GM12878 (cell line): ENCODE data around the gene INPP1. TPM values are rescaled to one million over a fixed set of nuclear protein-coding genes. Genes with fewer than 3 reads are reported as not detected.

ENCODE experiments used
- ATAC-seq: fragments of 200-7000 bp; cut with Tn5 transposase; 3 replicates; pipeline ENCODE4 v1.9.1; 2020; ENCODE audit warnings: mild to moderate bottlenecking, moderate library complexity
- BruUV-seq: library from RNA; stranded (reverse); fragments of 400-500 nt; replicated peaks from 2 replicates; lab custom pipeline; 2021; lab: Mats Ljungman, UMichigan
- CTCF ChIA-PET: fragments of 300-600 bp; sonication (Branson Sonifier 250); formaldehyde crosslinking; extraction: SDS; loops from one replicate; lab custom pipeline; 2021; ENCODE audit warnings: inconsistent platforms; lab: Yijun Ruan, JAX
- POLR2A ChIA-PET: fragments of 350-600 bp; formaldehyde crosslinking; extraction: SDS; loops from one replicate; lab custom pipeline; 2021; ENCODE audit warnings: inconsistent platforms; lab: Charles Lee
- RAD21 ChIA-PET: fragments of 300-600 bp; sonication (Branson Sonifier 250); formaldehyde crosslinking; loops from one replicate; lab custom pipeline; 2023; ENCODE audit warnings: antibody characterized with exemption; ENCODE audit not compliant: unreplicated experiment; lab: Charles Lee
- SMC1A ChIA-PET: fragments of 300-600 bp; sonication (Branson Sonifier 250); formaldehyde crosslinking; loops from one replicate; lab custom pipeline; 2023; ENCODE audit not compliant: unreplicated experiment, uncharacterized antibody; lab: Charles Lee
- DNase-seq: peaks from one replicate; pipeline ENCODE4 v3.0.0-alpha.2; 2011; ENCODE audit warnings: low read depth, low spot score
- FAIRE-seq: peaks from 3 replicates; lab custom pipeline; 2011; peaks lifted over from hg19 to GRCh38; lab: Jason Lieb, UNC
- H2AFZ ChIP-seq: 2 replicates; pipeline ENCODE4 v1.6.0; 2011; ENCODE audit warnings: low read depth, low read length, control low read depth; ENCODE audit not compliant: control insufficient read depth
- H3K27ac ChIP-seq: 2 replicates; pipeline ENCODE4 v1.5.1; 2011; ENCODE audit warnings: control low read depth; ENCODE audit not compliant: control insufficient read depth, insufficient read depth
- H3K27me3 ChIP-seq, 2 experiments: replicated peaks in 1 of 2; 2 replicates each; pipeline versions ENCODE4 v1.6.0 to v1.6.1; 2011; ENCODE audit warnings: low read length in 1 of 2; ENCODE audit not compliant: control insufficient read depth in 2 of 2, insufficient read depth in 2 of 2
- H3K36me3 ChIP-seq, 2 experiments: 2 replicates each; pipeline ENCODE4 v1.5.1; 2011; ENCODE audit warnings: low read length in 1 of 2; ENCODE audit not compliant: control insufficient read depth in 2 of 2, insufficient read depth in 2 of 2
- H3K4me1 ChIP-seq: 2 replicates; pipeline ENCODE4 v1.6.1; 2011; ENCODE audit warnings: mild to moderate bottlenecking, low read length, moderate library complexity, mixed read lengths; ENCODE audit not compliant: control insufficient read depth, insufficient read depth
- H3K4me2 ChIP-seq: 2 replicates; pipeline ENCODE4 v1.6.0; 2011; ENCODE audit warnings: control low read depth; ENCODE audit not compliant: control insufficient read depth, insufficient read depth
- H3K4me3 ChIP-seq: fragments of 200-600 bp; sonication (generic); 2 replicates; pipeline ENCODE4 v1.5.1; 2016
- H3K79me2 ChIP-seq: 2 replicates; pipeline ENCODE4 v1.6.0; 2011; ENCODE audit warnings: low read length; ENCODE audit not compliant: control insufficient read depth, insufficient read depth
- H3K9ac ChIP-seq: 2 replicates; pipeline ENCODE4 v1.8.0; 2011; ENCODE audit warnings: low read length, control low read depth, mixed read lengths; ENCODE audit not compliant: control insufficient read depth, insufficient read depth
- H3K9me3 ChIP-seq: replicated peaks from 3 replicates; pipeline ENCODE4 v1.5.1; 2011; ENCODE audit warnings: mild to moderate bottlenecking, low read length; ENCODE audit not compliant: control insufficient read depth, insufficient read depth
- H4K20me1 ChIP-seq: 2 replicates; pipeline ENCODE4 v1.6.0; 2011; ENCODE audit not compliant: control insufficient read depth, insufficient read depth
- ASH2L ChIP-seq: fragments of 300-600, 200-600 bp; sonication (generic); IDR thresholded peaks from 2 replicates; pipeline ENCODE4 v1.6.1; 2017; ENCODE audit warnings: low read depth, mild to moderate bottlenecking, borderline replicate concordance
- CREM ChIP-seq: IDR thresholded peaks from 2 replicates; pipeline ENCODE4 v1.6.1; 2014; ENCODE audit warnings: antibody characterized with exemption, low read depth
- EGR1 ChIP-seq, 2 experiments: IDR thresholded peaks; 1 replicate in 1 of 2; 2 replicates in 1 of 2; pipeline ENCODE4 v1.6.1; 2011 to 2012; ENCODE audit warnings: low read depth in 2 of 2, low read length in 2 of 2, borderline replicate concordance in 1 of 2, mild to moderate bottlenecking in 1 of 2, moderate library complexity in 1 of 2
- GABPA ChIP-seq: IDR thresholded peaks from 2 replicates; pipeline ENCODE4 v1.6.1; 2014; ENCODE audit warnings: antibody characterized with exemption, low read depth, mild to moderate bottlenecking, inconsistent platforms
- PAX5 ChIP-seq: IDR thresholded peaks from 2 replicates; pipeline ENCODE4 v1.6.1; 2011; ENCODE audit warnings: low read depth, low read length, borderline replicate concordance
- WGBS: methylation state at CpG from one replicate; pipeline ENCODE4 v1.1.6; 2016; ENCODE audit warnings: low lambda C conversion rate; ENCODE audit not compliant: insufficient replicate concordance, insufficient coverage; ENCODE audit errors: missing lambda C conversion rate; 5-methylcytosine and 5-hydroxymethylcytosine counted together
- in situ Hi-C: fragments of 300-500 bp; cut with MboI; formaldehyde crosslinking; loops from 9 replicates; pipeline ENCODE4 v1.14.3; 2018; ENCODE audit warnings: mixed read lengths
- intact Hi-C: fragments of 100-400 bp; cut with micrococcal nuclease; formaldehyde crosslinking; loops from one replicate; pipeline ENCODE4 v1.14.2; 2022; ENCODE audit not compliant: unreplicated experiment
- polyA plus RNA-seq, 11 experiments: library from polyadenylated mRNA; depleted of rRNA in 4 of 11; unstranded in 6 of 11; stranded (reverse) in 5 of 11; fragments of >200 nt; fragmentation: Nextera tagmentation in 4 of 11; fragmentation: Illumina TruSeq in 1 of 11; extraction: Ambion mirVana in 4 of 11; extraction: Trizol in 1 of 11; gene quantifications; 1 replicate in 1 of 11; 2 replicates in 10 of 11; pipeline versions ENCODE4 v1.2.1 to v1.2.3, GENCODE V29; 2011 to 2016; ENCODE audit warnings: inconsistent platforms in 2 of 11, missing spikeins in 2 of 11, low read depth in 1 of 11
- total RNA-seq, 4 experiments: library from RNA; depleted of rRNA in 3 of 4; stranded (reverse); fragments of >200 nt in 3 of 4; fragmentation: Illumina TruSeq in 1 of 4; extraction: Trizol in 1 of 4; gene quantifications; 2 replicates each; pipeline versions ENCODE4 v1.2.1 to v1.2.3, GENCODE V29; 2013 to 2021
- TF ChIP-seq, protein P1 (sequence below): IDR thresholded peaks from 2 replicates; pipeline ENCODE4 v1.6.1; 2012; ENCODE audit warnings: low read depth, low read length, improper control_type of control experiment
- TF ChIP-seq, protein P2 (sequence below): IDR thresholded peaks from 2 replicates; pipeline ENCODE4 v1.6.1; 2011; ENCODE audit warnings: low read depth, mild to moderate bottlenecking, low read length, moderate library complexity, borderline replicate concordance; ENCODE audit errors: extremely low read depth

INPP1 gene
- total and polyA plus RNA-seq, 10 of the 15 experiments (the other 5 are each of a cell fraction or from before 2014, with no cell fraction given): 3.3 to 17.9 (median 11.1) TPM

DNA sequence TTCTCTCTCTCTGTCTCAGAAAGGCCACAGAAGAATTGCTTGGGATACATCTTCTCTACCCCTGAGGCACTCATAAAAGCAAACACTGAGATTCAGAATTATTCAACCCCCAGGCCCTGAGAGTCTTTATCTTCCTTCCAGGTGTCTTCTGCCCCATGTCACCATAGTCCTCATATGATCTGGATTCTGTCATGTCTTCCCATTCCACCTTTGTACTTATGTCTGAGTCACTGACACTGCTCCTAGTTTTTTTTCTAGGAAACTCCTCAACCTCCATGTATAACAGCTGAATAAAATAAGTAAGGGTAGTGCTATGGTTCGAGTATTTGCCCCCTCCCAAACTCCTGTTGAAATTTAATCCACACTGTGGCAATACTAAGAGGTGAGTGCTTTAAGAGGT lies 35.4 kb upstream of the INPP1 start:
- H3K4me2 ChIP-seq: no peak overlapping the region
- ChIA-PET RAD21 (no interaction called here), CTCF (interaction anchor here (1.0 to 2.5 kb wide), 3 partner anchors 11 to 219 kb away, joined by 3 to 6 read pairs (median 3); partner anchors contain the start of gene HIBCH)
- 96% methylated on average over 1 of the region's 1 CpG for WGBS
- no peak overlapping the region for H3K9ac ChIP-seq
- H4K20me1 ChIP-seq: no peaks in the 10 kb centered on the region
- DNase-seq: no peak
- no peak for TF ChIP-seq CREM
- TF ChIP-seq, protein P1, sequence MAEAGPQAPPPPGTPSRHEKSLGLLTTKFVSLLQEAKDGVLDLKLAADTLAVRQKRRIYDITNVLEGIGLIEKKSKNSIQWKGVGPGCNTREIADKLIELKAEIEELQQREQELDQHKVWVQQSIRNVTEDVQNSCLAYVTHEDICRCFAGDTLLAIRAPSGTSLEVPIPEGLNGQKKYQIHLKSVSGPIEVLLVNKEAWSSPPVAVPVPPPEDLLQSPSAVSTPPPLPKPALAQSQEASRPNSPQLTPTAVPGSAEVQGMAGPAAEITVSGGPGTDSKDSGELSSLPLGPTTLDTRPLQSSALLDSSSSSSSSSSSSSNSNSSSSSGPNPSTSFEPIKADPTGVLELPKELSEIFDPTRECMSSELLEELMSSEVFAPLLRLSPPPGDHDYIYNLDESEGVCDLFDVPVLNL: no peak
- TF ChIP-seq PAX5: no peak
- TF ChIP-seq, protein P2, sequence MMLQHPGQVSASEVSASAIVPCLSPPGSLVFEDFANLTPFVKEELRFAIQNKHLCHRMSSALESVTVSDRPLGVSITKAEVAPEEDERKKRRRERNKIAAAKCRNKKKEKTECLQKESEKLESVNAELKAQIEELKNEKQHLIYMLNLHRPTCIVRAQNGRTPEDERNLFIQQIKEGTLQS: no peak
- TF ChIP-seq EGR1 (IDR thresholded peaks at IDR 0.05; ENCODE audit: borderline replicate concordance in 1 of 2, low read depth in 2 of 2, low read length in 2 of 2): no peak
- TF ChIP-seq GABPA: no peak
- TF ChIP-seq ASH2L: no peak
- TF ChIP-seq, all 136 proteins: peak for 0
- no peaks in the 10 kb centered on the region for H3K4me1 ChIP-seq
- peaks cover 1 to 4% of the 10 kb centered on the region in 2 experiments; a peak in 3 of 4 replicates for H3K36me3 ChIP-seq
- no peak overlapping the region for H3K4me3 ChIP-seq
- FAIRE-seq (no peak), ATAC-seq (no peak)
- in situ Hi-C loops: no loop called here
- intact Hi-C loops: no loop called here
- H3K27me3 ChIP-seq: no peaks in the 10 kb centered on the region
- no peaks in the 10 kb centered on the region for H3K79me2 ChIP-seq
- ChIA-PET SMC1A (no interaction called here), POLR2A (no interaction called here)
- no peak overlapping the region for H3K27ac ChIP-seq
- no TSS peak for BruUV-seq
- no peaks in the 10 kb centered on the region; the same call in 2 of the 3 replicates for H3K9me3 ChIP-seq
- H2AFZ ChIP-seq: no peak overlapping the region
